Measurements from ENCODE around the gene MFSD2B. TPM values are rescaled to one million over a fixed set of nuclear protein-coding genes. Genes with fewer than 3 reads are reported as not detected.
"Not testable (repeated sequence)": the region's sequence is repeated elsewhere in the genome, so short reads cannot be mapped to it uniquely, and the experiment has no call there.

The MFSD2B gene
- total and polyA plus RNA-seq, 5 donors = 0.18 to 0.51 (median 0.19) TPM; not detected in 2

GRCh38 chr2:24010477-24011249, 778 bp downstream of the MFSD2B start:
- H3K27ac ChIP-seq (ENCODE audit: low read length) = no peak overlapping the region
- peak overlapping the region; percentile 63 for H3K4me3 ChIP-seq (ENCODE audit: low read length)
- peak; percentile 50 to 53 for ATAC-seq
- H3K27me3 ChIP-seq (ENCODE audit: control insufficient read depth, insufficient read depth) = no peaks in the 10 kb centered on the region
- no peak for DNase-seq
- H3K9me3 ChIP-seq (ENCODE audit: control insufficient read depth, low read length) = no peaks in the 10 kb centered on the region
- 50% methylated on average over 37 of the region's 37 CpGs for WGBS
- intact Hi-C loops (cut with DNase I) = no loop called here
- H3K4me1 ChIP-seq (ENCODE audit: control insufficient read depth, insufficient read depth, low read length) = peaks cover 3% of the 10 kb centered on the region

- Histone ChIP-seq H3K27ac (ENCODE audit: low read length) (no peak overlapping the region), H3K4me3 (ENCODE audit: low read length) (no peak overlapping the region), H3K9me3 (ENCODE audit: control insufficient read depth, low read length) (no peaks in the 10 kb centered on the region), H3K27me3 (ENCODE audit: control insufficient read depth, insufficient read depth) (no peaks in the 10 kb centered on the region), H3K4me1 (ENCODE audit: control insufficient read depth, insufficient read depth, low read length) (peaks cover 3% of the 10 kb centered on the region)
- DNase-seq = no peak
- intact Hi-C loops (cut with DNase I) = no loop called here
- no peak for ATAC-seq
- WGBS = 77% methylated on average over 7 of the region's 7 CpGs
Measured at GRCh38 chr2:24011250-24012104, 1.6 kb downstream of the MFSD2B start.

GRCh38 chr2:24012521-24013188, 2.8 kb downstream of the MFSD2B start:
- intact Hi-C loops (cut with DNase I) = no loop called here
- ATAC-seq (no peak), DNase-seq (no peak)
- Histone ChIP-seq H3K4me1 (ENCODE audit: control insufficient read depth, insufficient read depth, low read length) (peaks cover 3% of the 10 kb centered on the region), H3K27me3 (ENCODE audit: control insufficient read depth, insufficient read depth) (no peaks in the 10 kb centered on the region), H3K9me3 (ENCODE audit: control insufficient read depth, low read length) (no peaks in the 10 kb centered on the region), H3K27ac (ENCODE audit: low read length) (no peak overlapping the region), H3K4me3 (ENCODE audit: low read length) (no peak overlapping the region)
- 74% methylated on average over 9 of the region's 9 CpGs for WGBS

- 92% methylated on average over 6 of the region's 6 CpGs for WGBS
- H3K4me1 ChIP-seq (ENCODE audit: control insufficient read depth, insufficient read depth, low read length); intact Hi-C loops (cut with DNase I): not testable (repeated sequence)
Measured at GRCh38 chr2:24014902-24015301, 5.0 kb downstream of the MFSD2B start.

GRCh38 chr2:24015562-24016375, 5.9 kb downstream of the MFSD2B start:
- 72% methylated on average over 11 of the region's 11 CpGs for WGBS
- ATAC-seq = peak in 1 of 2 donors; percentile 43
- H3K27me3 ChIP-seq (ENCODE audit: control insufficient read depth, insufficient read depth) = no peaks in the 10 kb centered on the region
- H3K9me3 ChIP-seq (ENCODE audit: control insufficient read depth, low read length) = no peaks in the 10 kb centered on the region
- H3K27ac ChIP-seq (ENCODE audit: low read length) = no peak overlapping the region
- no peak overlapping the region for H3K4me3 ChIP-seq (ENCODE audit: low read length)
- no peak for DNase-seq
- intact Hi-C loops (cut with DNase I) = no loop called here
- H3K4me1 ChIP-seq (ENCODE audit: control insufficient read depth, insufficient read depth, low read length) = no peaks in the 10 kb centered on the region

More at GRCh38 chr2:24014902-24015301, 5.0 kb downstream of the MFSD2B start:
- H3K4me3 ChIP-seq (ENCODE audit: low read length); H3K27ac ChIP-seq (ENCODE audit: low read length); H3K27me3 ChIP-seq (ENCODE audit: control insufficient read depth, insufficient read depth); DNase-seq; H3K9me3 ChIP-seq (ENCODE audit: control insufficient read depth, low read length); ATAC-seq: not testable (repeated sequence)

- DNase-seq (no peak), ATAC-seq (no peak)
- no peaks in the 10 kb centered on the region for H3K9me3 ChIP-seq (ENCODE audit: control insufficient read depth, low read length)
- H3K4me3 ChIP-seq (ENCODE audit: low read length) = no peak overlapping the region
- no peak overlapping the region for H3K27ac ChIP-seq (ENCODE audit: low read length)
- no peaks in the 10 kb centered on the region for H3K27me3 ChIP-seq (ENCODE audit: control insufficient read depth, insufficient read depth)
- 78% methylated on average over 9 of the region's 9 CpGs for WGBS
- no peaks in the 10 kb centered on the region for H3K4me1 ChIP-seq (ENCODE audit: control insufficient read depth, insufficient read depth, low read length)
- intact Hi-C loops (cut with DNase I) = no loop called here
Measured at GRCh38 chr2:24016376-24016761, 6.5 kb downstream of the MFSD2B start.

GRCh38 chr2:24016853-24017703, 7.2 kb downstream of the MFSD2B start:
- Histone ChIP-seq H3K4me1 (ENCODE audit: control insufficient read depth, insufficient read depth, low read length) (no peaks in the 10 kb centered on the region), H3K27ac (ENCODE audit: low read length) (no peak overlapping the region), H3K4me3 (ENCODE audit: low read length) (no peak overlapping the region), H3K9me3 (ENCODE audit: control insufficient read depth, low read length) (no peaks in the 10 kb centered on the region), H3K27me3 (ENCODE audit: control insufficient read depth, insufficient read depth) (no peaks in the 10 kb centered on the region)
- WGBS = 92% methylated on average over 35 of the region's 35 CpGs
- DNase-seq (no peak), ATAC-seq (peak in 1 of 2 donors; percentile 20)
- intact Hi-C loops (cut with DNase I) = no loop called here

- WGBS = 76% methylated on average over 8 of the region's 8 CpGs
- no peak for ATAC-seq
Measured at GRCh38 chr2:24017711-24018110, 7.8 kb downstream of the MFSD2B start.

GRCh38 chr2:24018241-24018640, 8.4 kb downstream of the MFSD2B start:
- intact Hi-C loops (cut with DNase I) = no loop called here
- H3K27ac ChIP-seq (ENCODE audit: low read length) = no peak overlapping the region
- no peak for ATAC-seq
- no peaks in the 10 kb centered on the region for H3K27me3 ChIP-seq (ENCODE audit: control insufficient read depth, insufficient read depth)
- no peak for DNase-seq
- no peaks in the 10 kb centered on the region for H3K9me3 ChIP-seq (ENCODE audit: control insufficient read depth, low read length)
- WGBS = 82% methylated on average over 9 of the region's 9 CpGs
- H3K4me1 ChIP-seq (ENCODE audit: control insufficient read depth, insufficient read depth, low read length) = no peaks in the 10 kb centered on the region
- H3K4me3 ChIP-seq (ENCODE audit: low read length) = no peak overlapping the region

More at GRCh38 chr2:24017711-24018110, 7.8 kb downstream of the MFSD2B start:
- H3K4me1 ChIP-seq (ENCODE audit: control insufficient read depth, insufficient read depth, low read length) = no peaks in the 10 kb centered on the region
- H3K9me3 ChIP-seq (ENCODE audit: control insufficient read depth, low read length) = no peaks in the 10 kb centered on the region
- no peak for DNase-seq
- H3K27ac ChIP-seq (ENCODE audit: low read length) = no peak overlapping the region
- no peaks in the 10 kb centered on the region for H3K27me3 ChIP-seq (ENCODE audit: control insufficient read depth, insufficient read depth)
- intact Hi-C loops (cut with DNase I) = no loop called here
- no peak overlapping the region for H3K4me3 ChIP-seq (ENCODE audit: low read length)

- no peak for DNase-seq
- Histone ChIP-seq H3K27me3 (ENCODE audit: control insufficient read depth, insufficient read depth) (no peaks in the 10 kb centered on the region), H3K4me1 (ENCODE audit: control insufficient read depth, insufficient read depth, low read length) (no peaks in the 10 kb centered on the region), H3K4me3 (ENCODE audit: low read length) (no peak overlapping the region), H3K9me3 (ENCODE audit: control insufficient read depth, low read length) (no peaks in the 10 kb centered on the region), H3K27ac (ENCODE audit: low read length) (no peak overlapping the region)
- intact Hi-C loops (cut with DNase I) = no loop called here
- ATAC-seq = no peak
- WGBS = 88% methylated on average over 5 of the region's 5 CpGs
Measured at GRCh38 chr2:24019729-24020128, 9.8 kb downstream of the MFSD2B start.

Data from right cardiac atrium (tissue), 5 donors.